GM23338 (cell line): Measurements from ENCODE around the gene POLD4.

Experiments used
- CREB1 ChIP-seq: fragments of 250-450 bp; sonication (Bioruptor Pico); IDR thresholded peaks from 2 replicates; pipeline ENCODE4 v1.5.0; 2020; ENCODE audit warnings: low read depth, mild to moderate bottlenecking, moderate library complexity
- POLR2AphosphoS5 ChIP-seq: IDR thresholded peaks from 2 replicates; pipeline ENCODE4 v1.6.1; 2016; ENCODE audit warnings: antibody characterized with exemption, low read depth

GRCh38 chr11:67379061-67380058 lies 26.0 kb upstream of the POLD4 start:
- TF ChIP-seq CREB1 (CRISPR knock-in tag), result no peak
- TF ChIP-seq POLR2AphosphoS5, result no peak
